Activated naive CD4-positive, alpha-beta T cell treated with anti-CD3 and anti-CD28 coated beads, Interleukin-2, amount 10 ng/mL, durations not matched to agents 7 days and 5 days (primary cell): ENCODE results near the gene PALM3.
"Not testable (repeated sequence)": the region's sequence is repeated elsewhere in the genome, so short reads cannot be mapped to it uniquely, and the experiment has no call there.

Source experiments
- CTCF ChIA-PET: fragments of 350-600 bp; sonication (Branson Sonifier 250); formaldehyde crosslinking; loops from one replicate; lab custom pipeline; 2021; ENCODE audit warnings: antibody characterized with exemption; lab: Charles Lee
- DNase-seq: peaks from one replicate; pipeline ENCODE4 v3.0.0-alpha.2; 2020
- H3K27ac Mint-ChIP-seq: one replicate; pipeline ENCODE4 v1.8.0; 2021; ENCODE audit warnings: mild to moderate bottlenecking, moderate library complexity, mixed read lengths
- H3K27me3 Mint-ChIP-seq: one replicate; pipeline ENCODE4 v1.8.0; 2021; ENCODE audit warnings: mild to moderate bottlenecking, mixed read lengths
- H3K36me3 Mint-ChIP-seq: one replicate; pipeline ENCODE4 v1.8.0; 2021; ENCODE audit warnings: mixed read lengths
- H3K4me1 Mint-ChIP-seq: one replicate; pipeline ENCODE4 v1.8.0; 2021; ENCODE audit warnings: mixed read lengths
- H3K4me3 Mint-ChIP-seq: one replicate; pipeline ENCODE4 v1.8.0; 2021; ENCODE audit warnings: mild to moderate bottlenecking, moderate library complexity, mixed read lengths
- H3K9me3 Mint-ChIP-seq: one replicate; pipeline ENCODE4 v1.8.0; 2021; ENCODE audit warnings: mixed read lengths

PALM3 gene

DNA sequence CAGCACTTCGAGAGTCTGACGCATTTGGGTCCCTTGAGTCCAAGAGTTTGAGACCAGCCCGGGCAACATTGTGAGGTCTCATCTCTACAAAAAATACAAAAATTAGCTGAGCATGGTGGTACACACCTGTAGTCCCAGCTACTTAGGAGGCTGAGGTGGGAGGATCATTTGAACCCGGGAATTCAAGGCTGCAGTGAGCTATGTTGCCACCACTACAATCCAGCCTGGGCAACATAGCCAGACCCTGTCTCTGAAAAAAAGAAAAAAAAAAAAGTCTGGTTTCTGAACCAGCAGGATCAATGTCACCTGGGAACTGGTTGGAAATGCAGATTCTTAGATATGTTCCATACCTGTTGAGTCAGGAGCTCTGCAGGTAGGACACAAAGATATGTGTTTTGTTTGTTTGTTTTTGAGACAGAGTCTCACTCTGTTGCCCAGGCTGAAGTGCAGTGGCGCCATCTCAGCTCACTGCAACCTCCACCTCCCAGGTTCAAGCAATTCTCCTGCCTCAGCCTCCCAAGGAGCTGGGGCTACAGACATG, 35.2 kb downstream of the PALM3 start:
- H3K9me3 Mint-ChIP-seq, CTCF ChIA-PET, H3K27ac Mint-ChIP-seq, H3K4me3 Mint-ChIP-seq, H3K36me3 Mint-ChIP-seq, DNase-seq: not testable (repeated sequence)
- Mint-ChIP-seq H3K27me3 (peaks cover 25% of the 10 kb centered on the region), H3K4me1 (peaks cover 42% of the 10 kb centered on the region)

- CTCF ChIA-PET = interaction anchor here (0.8 to 2.6 kb wide), 3 partner anchors 8 to 71 kb away, joined by 3 to 12 read pairs (median 6); partner anchors contain the start of genes DCAF15 and IL27RA
- H3K9me3 Mint-ChIP-seq = no peaks in the 10 kb centered on the region
- no peak overlapping the region for H3K4me3 Mint-ChIP-seq
- peaks cover 30% of the 10 kb centered on the region for H3K4me1 Mint-ChIP-seq
- no peak overlapping the region for H3K27ac Mint-ChIP-seq
- no peak for DNase-seq
- peaks cover 10% of the 10 kb centered on the region for H3K27me3 Mint-ChIP-seq
- H3K36me3 Mint-ChIP-seq = no peaks in the 10 kb centered on the region
Measured at GRCh38 chr19:14023404-14024235, 38.3 kb downstream of the PALM3 start.

GRCh38 chr19:14022469-14022868, 39.4 kb downstream of the PALM3 start:
- CTCF ChIA-PET = interaction anchor here (0.9 to 2.6 kb wide), 5 partner anchors 9 to 89 kb away, joined by 3 to 12 read pairs (median 4); partner anchors contain the start of genes DCAF15, IL27RA and MISP3
- H3K27ac Mint-ChIP-seq = no peak overlapping the region

GRCh38 chr19:14021474-14021873, 40.4 kb downstream of the PALM3 start:
- no peaks in the 10 kb centered on the region for H3K36me3 Mint-ChIP-seq
- no peak overlapping the region for H3K4me3 Mint-ChIP-seq
- no peaks in the 10 kb centered on the region for H3K9me3 Mint-ChIP-seq
- CTCF ChIA-PET = interaction anchor here (1.2 to 2.6 kb wide), 3 partner anchors 10 to 88 kb away, joined by 3 to 12 read pairs (median 6); partner anchors contain the start of genes DCAF15 and IL27RA
- no peak overlapping the region for H3K27ac Mint-ChIP-seq
- peaks cover 25% of the 10 kb centered on the region for H3K4me1 Mint-ChIP-seq
- no peaks in the 10 kb centered on the region for H3K27me3 Mint-ChIP-seq
- DNase-seq = peak; percentile 30

More at GRCh38 chr19:14022469-14022868, 39.4 kb downstream of the PALM3 start:
- H3K4me1 Mint-ChIP-seq = peaks cover 29% of the 10 kb centered on the region
- H3K27me3 Mint-ChIP-seq = no peaks in the 10 kb centered on the region
- no peak overlapping the region for H3K4me3 Mint-ChIP-seq
- DNase-seq = no peak
- H3K36me3 Mint-ChIP-seq = no peaks in the 10 kb centered on the region
- no peaks in the 10 kb centered on the region for H3K9me3 Mint-ChIP-seq

- H3K27ac Mint-ChIP-seq, H3K27me3 Mint-ChIP-seq, H3K36me3 Mint-ChIP-seq, H3K4me3 Mint-ChIP-seq, H3K9me3 Mint-ChIP-seq, DNase-seq, CTCF ChIA-PET: not testable (repeated sequence)
- peaks cover 20% of the 10 kb centered on the region for H3K4me1 Mint-ChIP-seq
Measured at GRCh38 chr19:14019739-14020138, 42.1 kb downstream of the PALM3 start.

GRCh38 chr19:14019100-14019499, 42.8 kb downstream of the PALM3 start:
- DNase-seq = no peak
- Mint-ChIP-seq H3K27me3 (no peaks in the 10 kb centered on the region), H3K4me3 (no peak overlapping the region), H3K36me3 (no peaks in the 10 kb centered on the region), H3K9me3 (no peaks in the 10 kb centered on the region), H3K27ac (no peak overlapping the region), H3K4me1 (peaks cover 20% of the 10 kb centered on the region)
- CTCF ChIA-PET = interaction anchor here (0.9 kb wide), 1 partner anchor 132 kb away, joined by 4 read pairs; no protein-coding TSS in a partner anchor

GRCh38 chr19:14015524-14016035, 46.3 kb downstream of the PALM3 start:
- H3K4me3 Mint-ChIP-seq = no peak overlapping the region
- H3K27me3 Mint-ChIP-seq = no peaks in the 10 kb centered on the region
- CTCF ChIA-PET = no interaction called here
- DNase-seq = no peak
- peaks cover 8% of the 10 kb centered on the region for H3K4me1 Mint-ChIP-seq
- H3K27ac Mint-ChIP-seq = no peak overlapping the region
- no peaks in the 10 kb centered on the region for H3K9me3 Mint-ChIP-seq
- no peaks in the 10 kb centered on the region for H3K36me3 Mint-ChIP-seq

DNA sequence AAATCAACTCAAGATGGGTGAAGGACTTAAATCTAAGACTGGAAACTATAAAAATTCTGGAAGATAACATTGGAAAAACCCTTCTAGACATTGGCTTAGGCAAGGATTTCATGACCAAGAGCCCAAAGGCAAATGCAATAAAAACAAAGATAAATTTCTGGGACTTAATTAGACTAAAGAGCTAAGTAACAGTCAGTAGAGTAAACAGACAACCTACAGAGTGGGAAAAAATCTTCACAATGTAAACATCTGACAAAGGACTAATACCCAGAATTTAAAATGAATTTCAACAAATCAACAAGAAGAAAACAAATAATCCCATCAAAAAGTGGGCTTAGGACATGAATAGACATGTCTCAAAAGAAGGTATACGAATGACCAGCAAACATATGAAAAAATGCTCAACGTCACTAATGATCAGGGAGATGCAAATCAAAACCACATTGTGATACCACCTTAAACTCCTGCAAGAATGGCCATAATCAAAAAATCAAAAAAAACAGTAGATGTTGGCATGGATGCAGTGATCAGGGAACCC, 49.4 kb downstream of the PALM3 start:
- Mint-ChIP-seq H3K4me1 (peaks cover 8% of the 10 kb centered on the region), H3K36me3 (no peaks in the 10 kb centered on the region), H3K9me3 (no peaks in the 10 kb centered on the region), H3K27me3 (no peaks in the 10 kb centered on the region), H3K27ac (no peak overlapping the region), H3K4me3 (no peak overlapping the region)
- CTCF ChIA-PET = no interaction called here
- DNase-seq = no peak

GRCh38 chr19:14006766-14007562, 54.9 kb downstream of the PALM3 start:
- H3K36me3 Mint-ChIP-seq = no peaks in the 10 kb centered on the region
- H3K4me3 Mint-ChIP-seq = peak overlapping the region; percentile 86
- CTCF ChIA-PET = interaction anchor here (1.1 to 1.7 kb wide), 2 partner anchors 25 to 52 kb away, joined by 3 read pairs; partner anchors contain the start of gene IL27RA
- no peak for DNase-seq
- no peaks in the 10 kb centered on the region for H3K27me3 Mint-ChIP-seq
- H3K4me1 Mint-ChIP-seq = peaks cover 45% of the 10 kb centered on the region
- no peaks in the 10 kb centered on the region for H3K9me3 Mint-ChIP-seq
- H3K27ac Mint-ChIP-seq = peak overlapping the region; percentile 96

DNA sequence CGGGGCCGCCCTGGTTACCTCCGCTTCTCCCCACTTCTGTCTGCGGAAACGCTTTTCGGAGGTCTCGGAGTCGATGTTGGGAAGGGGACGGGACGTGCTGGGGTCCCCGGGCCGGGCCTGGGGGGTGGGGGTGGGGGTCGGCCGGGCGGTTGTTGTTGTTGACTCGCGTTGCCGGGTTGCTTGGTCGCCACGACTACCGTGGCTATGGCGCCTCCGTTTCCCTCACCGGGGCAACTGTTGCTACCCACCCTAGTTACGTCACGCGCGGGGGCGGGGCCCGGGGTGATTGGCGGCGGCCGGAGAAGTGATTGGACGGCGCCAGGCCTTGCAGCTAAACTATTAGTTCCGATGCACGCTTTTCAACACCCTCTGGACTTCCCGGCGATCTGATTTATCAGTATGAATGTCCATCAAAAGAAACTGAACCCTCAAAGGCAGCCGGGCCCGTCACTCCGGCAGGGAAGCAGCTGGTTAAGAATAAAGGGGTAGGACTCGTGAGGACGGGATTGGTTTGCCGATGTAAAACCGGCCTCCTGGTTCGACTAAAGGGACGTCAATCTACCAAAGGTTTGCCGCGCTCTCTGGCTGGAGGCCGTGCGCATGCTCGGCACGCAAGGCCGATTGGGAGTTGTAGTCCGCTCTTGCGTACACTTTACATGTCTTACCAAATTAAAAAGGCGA, 55.7 kb downstream of the PALM3 start, which contains the start of gene RFX1:
Gene RFX1 (minus strand): TSS at position 236 of the 681 bp plus-strand sequence. CDS start 12,477 bp downstream, outside the sequence.
- H3K4me3 Mint-ChIP-seq = peak within 1 kb of the TSS; percentile 86
- DNase-seq = peak; percentile 100
- CTCF ChIA-PET = interaction anchor here (1.1 to 1.7 kb wide), 2 partner anchors 25 to 52 kb away, joined by 3 read pairs; partner anchors contain the start of gene IL27RA
- H3K9me3 Mint-ChIP-seq = no peaks in the 10 kb centered on the region
- H3K36me3 Mint-ChIP-seq = no peaks in the 10 kb centered on the region
- no peaks in the 10 kb centered on the region for H3K27me3 Mint-ChIP-seq
- H3K27ac Mint-ChIP-seq = peak within 1 kb of the TSS; percentile 96
- H3K4me1 Mint-ChIP-seq = peaks cover 53% of the 10 kb centered on the region

GRCh38 chr19:14005349-14006084, 56.4 kb downstream of the PALM3 start:
- Mint-ChIP-seq H3K27ac (peak overlapping the region; percentile 82), H3K27me3 (no peaks in the 10 kb centered on the region), H3K9me3 (no peaks in the 10 kb centered on the region), H3K36me3 (peaks cover 3% of the 10 kb centered on the region), H3K4me3 (peak overlapping the region; percentile 86), H3K4me1 (peaks cover 60% of the 10 kb centered on the region)
- peak; percentile 93 for DNase-seq
- CTCF ChIA-PET = interaction anchor here (0.9 to 1.3 kb wide), 3 partner anchors 18 to 52 kb away, joined by 3 to 6 read pairs (median 3); partner anchors contain the start of gene IL27RA

- Mint-ChIP-seq H3K4me1 (peaks cover 67% of the 10 kb centered on the region), H3K27ac (peak overlapping the region; percentile 82), H3K27me3 (no peaks in the 10 kb centered on the region), H3K4me3 (peak overlapping the region; percentile 67), H3K36me3 (peaks cover 10% of the 10 kb centered on the region), H3K9me3 (no peaks in the 10 kb centered on the region)
- no peak for DNase-seq
- CTCF ChIA-PET = interaction anchor here (0.5 to 1.3 kb wide), 4 partner anchors 19 to 73 kb away, joined by 3 to 6 read pairs (median 3); partner anchors contain the start of gene IL27RA
Measured at GRCh38 chr19:14004619-14005348, 57.1 kb downstream of the PALM3 start.
